Sigmoid colon (tissue), 4 donors: ENCODE data around the gene BGN.

ENCODE experiments used
- CTCF ChIP-seq, 4 experiments: fragments of 450-650 bp in 3 of 4; fragments of 200-600 bp in 1 of 4; IDR thresholded peaks; one replicate each; pipeline ENCODE4 v1.5.1; 2016 to 2019; ENCODE audit warnings: antibody characterized with exemption in 4 of 4, mild to moderate bottlenecking in 3 of 4, moderate library complexity in 2 of 4
- EP300 ChIP-seq, 4 donors: sonication (generic); formaldehyde crosslinking; IDR thresholded peaks; one replicate each; pipeline ENCODE4 v1.6.1; 2017; ENCODE audit warnings: antibody characterized with exemption in 4 of 4
- POLR2A ChIP-seq, 2 donors: fragments of 450-650 bp; IDR thresholded peaks; one replicate each; pipeline ENCODE4 v1.6.1; 2016; ENCODE audit warnings: antibody characterized with exemption in 2 of 2, mild to moderate bottlenecking in 2 of 2, moderate library complexity in 2 of 2

DNA sequence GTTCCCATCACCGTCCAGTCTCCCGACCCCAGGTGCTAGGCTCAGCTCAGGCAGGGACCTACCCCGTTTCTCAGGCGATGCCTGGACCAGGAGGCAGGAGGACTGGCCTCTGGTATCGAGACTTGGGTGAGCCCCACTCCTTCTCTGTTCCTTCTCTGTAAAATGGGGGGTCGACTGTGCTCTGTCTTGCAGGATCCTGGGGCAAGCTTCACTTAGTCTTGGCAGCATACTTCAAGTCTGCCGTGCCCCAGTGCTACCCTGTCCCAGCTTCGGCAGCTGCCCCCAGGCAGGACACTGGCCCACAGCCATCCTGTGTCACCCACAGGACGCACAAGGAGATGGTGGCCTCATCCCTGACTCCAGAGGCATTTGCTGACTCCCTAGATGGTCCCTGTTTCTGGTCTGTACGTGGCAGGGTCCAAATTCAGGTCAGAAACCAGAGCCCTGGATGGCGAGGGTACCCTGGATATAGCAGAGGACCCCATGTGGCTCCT lies 17.4 kb upstream of the BGN start:
- TF ChIP-seq CTCF (IDR thresholded peaks at IDR 0.05): no peak
- TF ChIP-seq POLR2A (IDR thresholded peaks at IDR 0.05): no peak
- no peak for TF ChIP-seq EP300 (IDR thresholded peaks at IDR 0.05)
